A549 (cell line): ENCODE data around the gene OBSCN. TPM values are rescaled to one million over a fixed set of nuclear protein-coding genes. Genes with fewer than 3 reads are reported as not detected.

ENCODE experiments used
- ATAC-seq, 2 experiments: fragments of 200-7000 bp in 1 of 2; fragments of >200 bp in 1 of 2; cut with Nextera tagmentation in 1 of 2; cut with Tn5 transposase in 1 of 2; 3 replicates each; pipeline versions ENCODE4 v1.8.0 to v1.9.1; 2018 to 2020; ENCODE audit warnings: mild to moderate bottlenecking in 1 of 2, moderate library complexity in 1 of 2
- CTCF ChIA-PET: fragments of 300-600 bp; sonication (Branson Sonifier 250); formaldehyde crosslinking; extraction: SDS; loops from one replicate; lab custom pipeline; 2021; ENCODE audit warnings: antibody characterized with exemption, inconsistent platforms; lab: Yijun Ruan, JAX
- POLR2A ChIA-PET: fragments of 350-600 bp; formaldehyde crosslinking; extraction: SDS; loops from one replicate; lab custom pipeline; 2021; ENCODE audit warnings: antibody characterized with exemption, inconsistent platforms; lab: Yijun Ruan, JAX
- DNase-seq, 2 experiments: peaks; one replicate each; pipeline versions ENCODE4 v3.0.0 to v3.0.0-alpha.2; 2011 to 2016; ENCODE audit warnings: low read depth in 1 of 2, low spot score in 1 of 2
- FAIRE-seq: peaks from 2 replicates; lab custom pipeline; 2011; peaks lifted over from hg19 to GRCh38; lab: Jason Lieb, UNC
- H3K27ac ChIP-seq, 2 experiments: fragments of >200 bp; sonication (Bioruptor Twin); formaldehyde crosslinking; 3 replicates each; pipeline ENCODE4 v1.5.1; 2016 to 2017
- H3K4me1 ChIP-seq: fragments of >200 bp; sonication (Bioruptor Twin); formaldehyde crosslinking; 3 replicates; pipeline ENCODE4 v1.6.1; 2016
- H3K4me2 ChIP-seq: fragments of >200 bp; sonication (Bioruptor Twin); formaldehyde crosslinking; 3 replicates; pipeline ENCODE4 v1.6.1; 2016
- H3K4me3 ChIP-seq: fragments of >200 bp; sonication (Bioruptor Twin); formaldehyde crosslinking; 3 replicates; pipeline ENCODE4 v1.5.1; 2016
- H3K9me3 ChIP-seq: fragments of >200 bp; sonication (Bioruptor Twin); formaldehyde crosslinking; 3 replicates; pipeline ENCODE4 v1.6.1; 2016
- CBX2 ChIP-seq: fragments of 200-600 bp; sonication (generic); IDR thresholded peaks from 2 replicates; pipeline ENCODE4 v1.6.1; 2016; ENCODE audit warnings: low read depth, mild to moderate bottlenecking, borderline replicate concordance
- EHMT2 ChIP-seq: fragments of 200-600 bp; sonication (generic); IDR thresholded peaks from 2 replicates; pipeline ENCODE4 v1.6.1; 2016; ENCODE audit warnings: antibody characterized with exemption, low read depth, mild to moderate bottlenecking, moderate library complexity
- EP300 ChIP-seq, 2 experiments: fragments of >200 bp; sonication (Bioruptor Twin); formaldehyde crosslinking; IDR thresholded peaks; 2 replicates in 1 of 2; 3 replicates in 1 of 2; pipeline ENCODE4 v1.6.1; 2016 to 2017
- HDAC2 ChIP-seq: fragments of 200-600 bp; sonication (generic); IDR thresholded peaks from 2 replicates; pipeline ENCODE4 v1.6.1; 2016
- HEYL ChIP-seq: fragments of 250-450 bp; sonication (Bioruptor Pico); IDR thresholded peaks from 2 replicates; pipeline ENCODE4 v1.8.0; 2021; ENCODE audit warnings: mild to moderate bottlenecking, moderate library complexity
- HOXA7 ChIP-seq: fragments of 250-450 bp; sonication (Bioruptor Pico); IDR thresholded peaks from 2 replicates; pipeline ENCODE4 v1.5.0; 2020; ENCODE audit warnings: mild to moderate bottlenecking, moderate library complexity
- HOXB13 ChIP-seq: fragments of 250-450 bp; sonication (Bioruptor Pico); IDR thresholded peaks from 2 replicates; pipeline ENCODE4 v1.5.0; 2020; ENCODE audit warnings: low read depth, mild to moderate bottlenecking, moderate library complexity
- JUNB ChIP-seq: fragments of >200 bp; sonication (Bioruptor Twin); formaldehyde crosslinking; IDR thresholded peaks from 2 replicates; pipeline ENCODE4 v1.6.1; 2016
- MAZ ChIP-seq: fragments of 150-350 bp; IDR thresholded peaks from 2 replicates; pipeline ENCODE4 v1.6.1; 2014; ENCODE audit warnings: antibody characterized with exemption, low read depth, low read length, borderline replicate concordance
- MYC ChIP-seq: IDR thresholded peaks from 2 replicates; pipeline ENCODE4 v1.6.1; 2012; ENCODE audit warnings: mild to moderate bottlenecking, inconsistent platforms, low read length, improper control_type of control experiment, borderline replicate concordance
- NFE2L2 ChIP-seq: fragments of 150-350 bp; conservative IDR thresholded peaks from 2 replicates; pipeline ENCODE4 v1.6.1; 2014; ENCODE audit warnings: low read length
- NPAS2 ChIP-seq: fragments of 250-450 bp; sonication (Bioruptor Pico); IDR thresholded peaks from 2 replicates; pipeline ENCODE4 v1.8.0; 2022; ENCODE audit warnings: mild to moderate bottlenecking, moderate library complexity, borderline replicate concordance
- NR3C1 ChIP-seq: fragments of >200 bp; sonication (Bioruptor Twin); formaldehyde crosslinking; IDR thresholded peaks from 3 replicates; pipeline ENCODE4 v1.6.1; 2017
- POLR2A ChIP-seq: IDR thresholded peaks from 2 replicates; pipeline ENCODE4 v1.6.1; 2012; ENCODE audit warnings: mild to moderate bottlenecking, low read length
- POLR2AphosphoS2 ChIP-seq: conservative IDR thresholded peaks from 2 replicates; pipeline ENCODE4 v1.6.1; 2012; ENCODE audit warnings: low read length, improper control_type of control experiment, inconsistent platforms
- RFX5 ChIP-seq: fragments of 450-650 bp; IDR thresholded peaks from 2 replicates; pipeline ENCODE4 v1.7.1; 2014; ENCODE audit warnings: antibody characterized with exemption, mild to moderate bottlenecking, moderate library complexity
- RNF2 ChIP-seq: fragments of 200-600 bp; sonication (generic); IDR thresholded peaks from 2 replicates; pipeline ENCODE4 v1.6.1; 2016; ENCODE audit warnings: low read depth, mild to moderate bottlenecking, antibody characterized with exemption, moderate library complexity, borderline replicate concordance
- SMC3 ChIP-seq: fragments of >200 bp; sonication (Bioruptor Twin); formaldehyde crosslinking; IDR thresholded peaks from 3 replicates; pipeline ENCODE4 v1.6.1; 2018; ENCODE audit warnings: inconsistent platforms
- TFCP2L1 ChIP-seq: fragments of 250-450 bp; sonication (Bioruptor Pico); IDR thresholded peaks from 2 replicates; pipeline ENCODE4 v1.5.0; 2021; ENCODE audit warnings: mild to moderate bottlenecking
- TP53 ChIP-seq: fragments of 250-450 bp; sonication (Bioruptor Pico); IDR thresholded peaks from 2 replicates; pipeline ENCODE4 v1.5.0; 2021; ENCODE audit warnings: mild to moderate bottlenecking, moderate library complexity
- ZSCAN20 ChIP-seq: fragments of 250-450 bp; sonication (Bioruptor Pico); IDR thresholded peaks from 2 replicates; pipeline ENCODE4 v1.8.0; 2022; ENCODE audit warnings: mild to moderate bottlenecking, moderate library complexity
- WGBS: methylation state at CpG from one replicate; pipeline ENCODE4 v1.1.6; 2017; ENCODE audit errors: missing lambda C conversion rate; 5-methylcytosine and 5-hydroxymethylcytosine counted together
- polyA plus RNA-seq, 4 experiments: library from polyadenylated mRNA; depleted of rRNA in 3 of 4; stranded (reverse); fragments of >200 nt; fragmentation: RNase III in 1 of 4; extraction: RNeasy Plus Mini Kit Qiagen cat#74134 plus additional on column Dnase treatment in 1 of 4; gene quantifications; 2 replicates in 3 of 4; 3 replicates in 1 of 4; pipeline ENCODE4 v1.2.3, GENCODE V29; 2011 to 2017
- TF ChIP-seq, protein P1 (sequence below): fragments of 250-450 bp; sonication (Bioruptor Pico); IDR thresholded peaks from 2 replicates; pipeline ENCODE4 v1.5.0; 2021; ENCODE audit warnings: mild to moderate bottlenecking, moderate library complexity, borderline replicate concordance
- TF ChIP-seq, protein P2 (sequence below): fragments of 250-450 bp; sonication (Bioruptor Pico); IDR thresholded peaks from 2 replicates; pipeline ENCODE4 v1.5.0; 2020; ENCODE audit warnings: low read depth, mild to moderate bottlenecking, moderate library complexity
- TF ChIP-seq, protein P3 (sequence below): fragments of >200 bp; sonication (Bioruptor Twin); formaldehyde crosslinking; IDR thresholded peaks from 3 replicates; pipeline ENCODE4 v1.5.1; 2016
- TF ChIP-seq, protein P4 (sequence below): fragments of >200 bp; sonication (Bioruptor Twin); formaldehyde crosslinking; IDR thresholded peaks from 2 replicates; pipeline ENCODE4 v1.6.1; 2016

OBSCN gene
- polyA plus RNA-seq, 2 of the 4 experiments (the other 2 are of a cell fraction), result 3.1 to 6.8 TPM

DNA sequence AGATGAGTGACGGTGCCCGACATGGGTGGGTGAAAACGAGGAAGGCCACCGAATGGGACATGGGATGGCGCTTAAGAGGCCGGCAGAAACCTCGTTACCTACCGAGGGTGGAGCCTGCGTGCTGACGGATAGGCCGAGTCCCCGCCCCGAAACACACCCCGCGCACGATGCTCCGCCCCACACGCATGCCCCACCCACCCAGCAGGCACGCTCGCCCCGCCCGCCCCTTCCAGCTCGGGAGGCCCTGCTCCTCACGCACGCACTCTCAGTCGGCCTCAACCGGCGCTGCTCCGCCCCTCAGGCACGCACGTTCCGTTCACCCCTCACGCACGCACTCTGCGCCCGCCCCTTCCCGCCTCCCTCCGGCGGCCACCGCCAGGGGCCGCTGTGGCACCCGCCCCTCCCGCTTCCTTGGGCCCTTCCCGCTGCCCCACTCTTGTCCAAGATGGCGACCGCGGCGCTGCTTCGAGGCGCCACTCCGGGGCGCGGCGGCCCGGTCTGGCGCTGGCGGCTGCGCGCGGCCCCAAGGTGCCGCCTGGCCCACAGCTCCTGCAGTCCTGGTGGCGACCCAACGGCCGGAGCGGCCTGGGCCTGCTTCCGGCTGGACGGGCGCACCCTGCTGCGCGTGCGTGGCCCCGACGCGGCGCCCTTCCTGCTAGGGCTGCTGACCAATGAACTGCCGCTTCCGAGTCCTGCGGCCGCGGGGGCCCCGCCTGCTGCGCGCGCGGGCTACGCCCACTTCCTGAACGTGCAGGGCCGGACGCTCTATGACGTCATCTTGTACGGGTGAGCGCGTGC is 42.3 kb upstream of the OBSCN start, which contains the start of gene IBA57 (continued):
- TF ChIP-seq POLR2AphosphoS2 (no peak), NFE2L2 (no peak), RFX5 (peak; percentile 64)
- TF ChIP-seq, protein P1, sequence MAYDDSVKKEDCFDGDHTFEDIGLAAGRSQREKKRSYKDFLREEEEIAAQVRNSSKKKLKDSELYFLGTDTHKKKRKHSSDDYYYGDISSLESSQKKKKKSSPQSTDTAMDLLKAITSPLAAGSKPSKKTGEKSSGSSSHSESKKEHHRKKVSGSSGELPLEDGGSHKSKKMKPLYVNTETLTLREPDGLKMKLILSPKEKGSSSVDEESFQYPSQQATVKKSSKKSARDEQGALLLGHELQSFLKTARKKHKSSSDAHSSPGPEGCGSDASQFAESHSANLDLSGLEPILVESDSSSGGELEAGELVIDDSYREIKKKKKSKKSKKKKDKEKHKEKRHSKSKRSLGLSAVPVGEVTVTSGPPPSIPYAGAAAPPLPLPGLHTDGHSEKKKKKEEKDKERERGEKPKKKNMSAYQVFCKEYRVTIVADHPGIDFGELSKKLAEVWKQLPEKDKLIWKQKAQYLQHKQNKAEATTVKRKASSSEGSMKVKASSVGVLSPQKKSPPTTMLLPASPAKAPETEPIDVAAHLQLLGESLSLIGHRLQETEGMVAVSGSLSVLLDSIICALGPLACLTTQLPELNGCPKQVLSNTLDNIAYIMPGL, result peak; percentile 22; the same call in 1 of the 2 replicates

DNA sequence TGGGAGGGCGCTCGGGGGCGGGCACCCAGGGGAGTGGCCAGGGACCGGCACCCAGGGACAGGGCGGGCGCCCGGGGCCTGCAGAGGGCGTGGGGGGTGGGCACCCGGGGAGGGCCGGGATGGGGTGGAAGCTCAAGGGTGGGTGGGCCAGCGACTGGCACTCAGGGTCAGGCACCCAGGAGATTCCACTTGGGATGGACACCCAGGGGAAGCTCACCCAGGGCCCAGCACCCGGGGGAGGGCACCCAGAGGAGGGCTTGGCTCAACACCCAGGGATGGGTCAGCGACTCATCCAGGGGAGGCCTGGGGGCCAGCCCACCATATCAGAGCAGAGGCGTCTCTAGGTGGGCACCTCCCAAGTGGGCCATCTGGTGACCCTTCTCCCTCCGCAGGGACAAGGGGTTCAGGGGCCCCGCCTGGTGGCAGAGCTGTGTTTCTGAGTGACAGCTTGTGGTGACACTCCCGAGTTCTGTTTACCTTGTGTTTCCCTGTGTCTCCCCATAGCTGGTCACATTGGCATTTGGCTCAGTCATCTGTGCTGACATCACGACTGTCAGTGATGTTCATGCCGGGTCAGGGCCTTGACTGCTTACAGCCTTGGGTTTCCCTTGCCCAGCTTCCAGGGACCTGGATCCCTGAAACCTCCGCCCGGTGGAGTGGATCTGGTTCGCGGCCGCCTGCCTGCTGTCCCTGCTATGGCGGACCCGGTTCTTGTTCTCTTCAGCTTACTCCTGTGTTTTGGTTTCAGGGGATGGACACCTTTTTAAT is 41.5 kb upstream of the OBSCN start:
- POLR2A ChIA-PET, result interaction anchor here (0.8 to 3.4 kb wide), 8 partner anchors 23 to 292 kb away, joined by 3 to 19 read pairs (median 6); partner anchors contain the start of genes ARF1 and GUK1
- TF ChIP-seq JUNB (no peak), MAZ (no peak), EP300 (IDR thresholded peaks at IDR 0.05) (no peak), HOXB13 (CRISPR knock-in tag) (no peak), NR3C1 (no peak), POLR2A (no peak), TFCP2L1 (peak; percentile 66; the same call in 1 of the 2 replicates), HDAC2 (no peak), EHMT2 (no peak), MYC (no peak), RNF2 (no peak), ZSCAN20 (CRISPR knock-in tag) (no peak), TP53 (CRISPR knock-in tag) (peak; percentile 8; the same call in 1 of the 2 replicates), HOXA7 (no peak), HEYL (CRISPR knock-in tag) (no peak), NFE2L2 (no peak), NPAS2 (CRISPR knock-in tag) (no peak), CBX2 (no peak), SMC3 (peak; percentile 50)
- TF ChIP-seq, protein P2, sequence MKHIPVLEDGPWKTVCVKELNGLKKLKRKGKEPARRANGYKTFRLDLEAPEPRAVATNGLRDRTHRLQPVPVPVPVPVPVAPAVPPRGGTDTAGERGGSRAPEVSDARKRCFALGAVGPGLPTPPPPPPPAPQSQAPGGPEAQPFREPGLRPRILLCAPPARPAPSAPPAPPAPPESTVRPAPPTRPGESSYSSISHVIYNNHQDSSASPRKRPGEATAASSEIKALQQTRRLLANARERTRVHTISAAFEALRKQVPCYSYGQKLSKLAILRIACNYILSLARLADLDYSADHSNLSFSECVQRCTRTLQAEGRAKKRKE (CRISPR knock-in tag), result no peak
- TF ChIP-seq, protein P3, sequence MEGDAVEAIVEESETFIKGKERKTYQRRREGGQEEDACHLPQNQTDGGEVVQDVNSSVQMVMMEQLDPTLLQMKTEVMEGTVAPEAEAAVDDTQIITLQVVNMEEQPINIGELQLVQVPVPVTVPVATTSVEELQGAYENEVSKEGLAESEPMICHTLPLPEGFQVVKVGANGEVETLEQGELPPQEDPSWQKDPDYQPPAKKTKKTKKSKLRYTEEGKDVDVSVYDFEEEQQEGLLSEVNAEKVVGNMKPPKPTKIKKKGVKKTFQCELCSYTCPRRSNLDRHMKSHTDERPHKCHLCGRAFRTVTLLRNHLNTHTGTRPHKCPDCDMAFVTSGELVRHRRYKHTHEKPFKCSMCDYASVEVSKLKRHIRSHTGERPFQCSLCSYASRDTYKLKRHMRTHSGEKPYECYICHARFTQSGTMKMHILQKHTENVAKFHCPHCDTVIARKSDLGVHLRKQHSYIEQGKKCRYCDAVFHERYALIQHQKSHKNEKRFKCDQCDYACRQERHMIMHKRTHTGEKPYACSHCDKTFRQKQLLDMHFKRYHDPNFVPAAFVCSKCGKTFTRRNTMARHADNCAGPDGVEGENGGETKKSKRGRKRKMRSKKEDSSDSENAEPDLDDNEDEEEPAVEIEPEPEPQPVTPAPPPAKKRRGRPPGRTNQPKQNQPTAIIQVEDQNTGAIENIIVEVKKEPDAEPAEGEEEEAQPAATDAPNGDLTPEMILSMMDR, result peak; percentile 43
- TF ChIP-seq, protein P4, sequence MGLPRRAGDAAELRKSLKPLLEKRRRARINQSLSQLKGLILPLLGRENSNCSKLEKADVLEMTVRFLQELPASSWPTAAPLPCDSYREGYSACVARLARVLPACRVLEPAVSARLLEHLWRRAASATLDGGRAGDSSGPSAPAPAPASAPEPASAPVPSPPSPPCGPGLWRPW, result no peak
- peak; percentile 76 to 85 for ATAC-seq
- Histone ChIP-seq H3K4me2 (peak overlapping the region; percentile 86), H3K9me3 (no peaks in the 10 kb centered on the region), H3K4me1 (peaks cover 11% of the 10 kb centered on the region; the same call in 2 of the 3 replicates), H3K4me3 (peak overlapping the region; percentile 66), H3K27ac (peak overlapping the region; percentile 97 to 100)
- CTCF ChIA-PET, result interaction anchor here (0.9 to 7.4 kb wide), 20 partner anchors 8 to 349 kb away, joined by 3 to 89 read pairs (median 4); no protein-coding TSS in a partner anchor
- WGBS, result 30% methylated on average over 15 of the region's 26 CpGs
- DNase-seq, result peak; percentile 74 to 82
- FAIRE-seq, result no peak
